Spleen (tissue), 11 donors: ENCODE results near the gene FAM83E. TPM values are rescaled to one million over a fixed set of nuclear protein-coding genes. Genes with fewer than 3 reads are reported as not detected.

Source experiments
- DNase-seq: peaks from one replicate; pipeline ENCODE4 v3.0.0-alpha.2; 2020
- H3K27ac ChIP-seq, 8 donors: fragments of 200-600 bp; sonication (generic) in 7 of 8; 1 replicate in 4 of 8; 2 replicates in 4 of 8; pipeline versions ENCODE4 v1.5.0 to v1.8.0; 2016 to 2021; ENCODE audit warnings: inconsistent platforms in 4 of 8, mild to moderate bottlenecking in 4 of 8, moderate library complexity in 1 of 8
- H3K27me3 ChIP-seq, 7 donors: fragments of 200-600 bp; sonication (generic) in 6 of 7; replicated peaks in 1 of 7; 1 replicate in 4 of 7; 2 replicates in 3 of 7; pipeline versions ENCODE4 v1.5.0 to v1.8.0; 2016 to 2021; ENCODE audit warnings: inconsistent platforms in 3 of 7, mild to moderate bottlenecking in 1 of 7
- H3K36me3 ChIP-seq, 6 donors: fragments of 200-600 bp; sonication (generic) in 5 of 6; 1 replicate in 4 of 6; 2 replicates in 2 of 6; pipeline versions ENCODE4 v1.5.0 to v1.8.0; 2016 to 2021; ENCODE audit warnings: inconsistent platforms in 2 of 6
- H3K4me1 ChIP-seq, 6 donors: fragments of 200-600 bp; sonication (generic) in 5 of 6; 1 replicate in 3 of 6; 2 replicates in 3 of 6; pipeline versions ENCODE4 v1.5.0 to v1.8.0; 2016 to 2021; ENCODE audit warnings: inconsistent platforms in 3 of 6
- H3K4me3 ChIP-seq, 8 donors: fragments of 200-600 bp; sonication (generic) in 7 of 8; 1 replicate in 4 of 8; 2 replicates in 4 of 8; pipeline versions ENCODE4 v1.5.0 to v1.8.0; 2016 to 2021; ENCODE audit warnings: inconsistent platforms in 4 of 8, mild to moderate bottlenecking in 4 of 8, moderate library complexity in 2 of 8
- H3K9me3 ChIP-seq, 8 donors: fragments of 200-600 bp; sonication (generic) in 7 of 8; 1 replicate in 4 of 8; 2 replicates in 4 of 8; pipeline versions ENCODE4 v1.5.0 to v1.8.0; 2016 to 2021; ENCODE audit warnings: inconsistent platforms in 4 of 8
- POLR2A ChIP-seq, 3 donors: fragments of 450-650 bp; IDR thresholded peaks; one replicate each; pipeline ENCODE4 v1.5.1; 2017; ENCODE audit warnings: antibody characterized with exemption in 3 of 3, mild to moderate bottlenecking in 1 of 3
- POLR2AphosphoS5 ChIP-seq, 3 donors: sonication (generic); formaldehyde crosslinking; IDR thresholded peaks; one replicate each; pipeline ENCODE4 v1.5.1; 2017; ENCODE audit warnings: antibody characterized with exemption in 3 of 3
- WGBS, 5 donors: extraction: QIAGEN DNeasy Blood & Tissue Kit in 3 of 5; methylation state at CpG; one replicate each; pipeline versions ENCODE4 v1.1.5 to v1.1.7; 2013 to 2018; 5-methylcytosine and 5-hydroxymethylcytosine counted together
- intact Hi-C: fragments of 100-400 bp; cut with DNase I; formaldehyde crosslinking; loops from one replicate; pipeline ENCODE4 v1.15.0; 2023; ENCODE audit warnings: low total_unique reads
- polyA plus RNA-seq, 3 donors: library from polyadenylated mRNA; stranded (reverse); fragments of 200-250 nt; gene quantifications; one replicate each; pipeline ENCODE4 v1.2.1, GENCODE V29; 2013
- total RNA-seq, 7 donors: library from RNA; depleted of rRNA in 3 of 7; stranded (reverse); fragments of >200 nt in 3 of 7; fragmentation: NEBNext Ultra II Directional in 4 of 7; extraction: Animal tissue kit (Norgen Biotek cat#: 25700) in 4 of 7; gene quantifications; one replicate each; pipeline versions ENCODE4 v1.1.0 to v1.2.1, GENCODE V29; 2016 to 2021
- TF ChIP-seq, protein P1 (sequence below), 11 experiments: fragments of 200-600 bp in 7 of 11; fragments of 450-650 bp in 4 of 11; sonication (generic) in 4 of 11; IDR thresholded peaks in 8 of 11; conservative IDR thresholded peaks in 3 of 11; 1 replicate in 7 of 11; 2 replicates in 4 of 11; pipeline versions ENCODE4 v1.4.0 to v1.8.0; 2016 to 2021; ENCODE audit warnings: antibody characterized with exemption in 11 of 11, inconsistent platforms in 4 of 11, mild to moderate bottlenecking in 1 of 11
- donor health status: healthy with polysubstance abuse.
- donor health status: DM: no; HTN: no; CAD: no; lungs with moderate emphysema.
- donor health status: DM: no; HTN: no; CAD: no.
- donor health status: Bipolar disorder and iron deficiency.
- donor health status: healthy.
- donor health status: DM: no; HTN: no; CAD: no.
- donor health status: DM: yes; HTN: yes; CAD: no.

The FAM83E gene
- total and polyA plus RNA-seq, 10 donors: 0.04 to 2.0 (median 0.46) TPM; not detected in 5

DNA sequence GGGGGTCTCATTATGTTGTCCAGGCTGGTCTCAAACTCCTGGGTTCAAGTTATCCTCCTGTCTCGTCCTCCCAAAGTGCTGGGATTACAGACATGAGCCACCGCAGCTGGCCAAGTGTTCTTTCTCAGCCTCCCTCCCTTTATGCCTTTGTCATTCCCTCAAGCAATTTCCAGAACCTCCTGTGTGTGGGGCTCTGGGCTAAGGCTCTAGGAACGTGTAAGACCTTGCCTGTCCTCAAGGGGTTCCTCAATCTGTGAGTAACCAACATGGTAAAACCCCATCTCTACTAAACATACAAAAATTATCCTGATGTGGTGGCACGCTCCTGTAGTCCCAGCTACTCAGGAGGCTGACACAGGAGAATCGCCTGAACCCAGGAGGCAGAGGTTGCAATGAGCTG, 23.9 kb downstream of the FAM83E start:
- H3K4me3 ChIP-seq: no peak overlapping the region

DNA sequence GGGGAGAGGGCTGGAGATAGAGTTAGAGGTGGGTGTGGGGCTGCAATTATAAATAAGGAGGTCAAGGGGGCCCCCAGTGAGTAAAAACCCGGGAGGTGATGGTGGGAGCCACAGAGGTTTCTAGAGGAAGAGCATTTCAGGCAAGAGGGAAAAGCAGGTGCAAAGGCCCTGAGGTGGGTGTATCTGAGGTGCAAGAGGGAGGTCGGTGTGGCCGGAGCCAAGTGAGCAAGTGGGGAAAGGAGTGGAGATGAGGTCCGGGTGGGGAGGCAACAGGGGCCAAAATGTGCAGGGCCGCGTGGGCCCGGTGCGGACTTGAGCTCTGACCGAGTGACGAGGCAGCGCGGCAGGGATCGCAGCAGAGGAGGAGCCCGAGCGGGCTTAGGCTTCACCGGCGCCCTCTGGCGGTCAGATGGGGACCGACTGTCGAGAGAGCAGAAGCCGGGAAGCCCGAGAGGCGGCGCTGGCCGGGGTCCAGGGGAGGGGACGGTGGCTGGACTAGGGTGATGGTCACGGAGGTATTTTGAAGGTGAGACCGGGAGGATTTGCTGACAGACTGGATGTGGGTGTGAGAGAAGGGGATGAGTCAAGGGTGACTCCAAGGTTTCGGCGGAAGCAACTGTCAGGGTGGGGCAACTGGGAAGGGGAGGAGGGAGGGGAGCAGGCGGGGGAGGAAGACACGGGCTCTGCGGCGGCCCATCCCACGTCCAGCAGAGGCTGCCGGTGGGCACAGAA, 26.0 kb downstream of the FAM83E start:
- Histone ChIP-seq H3K4me1 (peaks cover 0 to 18% (median 15%) of the 10 kb centered on the region in 6 donors), H3K27ac (peak overlapping the region in 2 of 8 donors; percentile 61 to 76), H3K4me3 (peak overlapping the region in 7 of 8 donors; percentile 8 to 68 (median 27)), H3K27me3 (peaks cover 0 to 25% (median 0%) of the 10 kb centered on the region in 7 donors), H3K9me3 (no peaks in the 10 kb centered on the region), H3K36me3 (no peaks in the 10 kb centered on the region)
- intact Hi-C loops: loop anchor here (10.0 kb wide), 1 partner anchor 84 kb away; no protein-coding TSS in a partner anchor
- peak; percentile 98 for DNase-seq
- TF ChIP-seq POLR2AphosphoS5 (IDR thresholded peaks at IDR 0.05): peak; percentile 39 to 77 (median 54)
- TF ChIP-seq, protein P1, sequence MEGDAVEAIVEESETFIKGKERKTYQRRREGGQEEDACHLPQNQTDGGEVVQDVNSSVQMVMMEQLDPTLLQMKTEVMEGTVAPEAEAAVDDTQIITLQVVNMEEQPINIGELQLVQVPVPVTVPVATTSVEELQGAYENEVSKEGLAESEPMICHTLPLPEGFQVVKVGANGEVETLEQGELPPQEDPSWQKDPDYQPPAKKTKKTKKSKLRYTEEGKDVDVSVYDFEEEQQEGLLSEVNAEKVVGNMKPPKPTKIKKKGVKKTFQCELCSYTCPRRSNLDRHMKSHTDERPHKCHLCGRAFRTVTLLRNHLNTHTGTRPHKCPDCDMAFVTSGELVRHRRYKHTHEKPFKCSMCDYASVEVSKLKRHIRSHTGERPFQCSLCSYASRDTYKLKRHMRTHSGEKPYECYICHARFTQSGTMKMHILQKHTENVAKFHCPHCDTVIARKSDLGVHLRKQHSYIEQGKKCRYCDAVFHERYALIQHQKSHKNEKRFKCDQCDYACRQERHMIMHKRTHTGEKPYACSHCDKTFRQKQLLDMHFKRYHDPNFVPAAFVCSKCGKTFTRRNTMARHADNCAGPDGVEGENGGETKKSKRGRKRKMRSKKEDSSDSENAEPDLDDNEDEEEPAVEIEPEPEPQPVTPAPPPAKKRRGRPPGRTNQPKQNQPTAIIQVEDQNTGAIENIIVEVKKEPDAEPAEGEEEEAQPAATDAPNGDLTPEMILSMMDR (IDR thresholded peaks at IDR 0.05 in 8 of 11, conservative IDR thresholded peaks at IDR 0.05 in 3 of 11): peak; percentile 86 to 96 (median 94)
- no peak for TF ChIP-seq POLR2A (IDR thresholded peaks at IDR 0.05)
- WGBS, 5 donors: 4 to 6% (median 4%) methylated on average over 33 to 36 of the region's 36 CpGs

More for the DNA sequence above, 23.9 kb downstream of the FAM83E start:
- Histone ChIP-seq H3K27ac (no peak overlapping the region), H3K36me3 (no peaks in the 10 kb centered on the region), H3K27me3 (peaks cover 0 to 20% (median 0%) of the 10 kb centered on the region in 7 donors), H3K4me1 (peaks cover 0 to 12% (median 11%) of the 10 kb centered on the region in 6 donors), H3K9me3 (no peaks in the 10 kb centered on the region)
- intact Hi-C loops: no loop called here
- 75 to 87% (median 78%) methylated on average over 5 of the region's 5 CpGs for WGBS, 5 donors
- DNase-seq: no peak
- TF ChIP-seq, protein P1 (IDR thresholded peaks at IDR 0.05 in 8 of 11, conservative IDR thresholded peaks at IDR 0.05 in 3 of 11): no peak
- TF ChIP-seq POLR2AphosphoS5 (IDR thresholded peaks at IDR 0.05) (no peak), POLR2A (IDR thresholded peaks at IDR 0.05) (no peak)

DNA sequence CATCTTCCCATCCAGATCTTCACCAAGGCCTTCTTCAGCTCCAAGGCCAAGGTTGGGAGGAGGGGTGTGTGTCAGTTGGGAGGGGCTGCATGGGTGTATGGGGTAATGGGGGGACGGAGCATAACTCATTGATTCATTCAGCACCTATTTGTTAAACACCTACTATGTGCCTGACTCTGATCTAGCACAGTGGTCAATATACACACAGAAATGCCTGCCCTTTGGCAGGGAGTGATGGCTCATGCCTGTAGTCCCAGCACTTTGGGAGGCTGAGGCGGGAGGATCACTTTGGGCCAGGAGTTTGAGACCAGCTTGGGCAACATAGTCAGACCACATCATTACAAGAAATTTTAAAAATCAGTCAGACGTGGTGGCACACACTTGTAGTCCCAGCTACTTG, 27.5 kb downstream of the FAM83E start:
- no peak for TF ChIP-seq POLR2A (IDR thresholded peaks at IDR 0.05)
- no peak for TF ChIP-seq POLR2AphosphoS5 (IDR thresholded peaks at IDR 0.05)
- TF ChIP-seq, protein P1 (IDR thresholded peaks at IDR 0.05 in 8 of 11, conservative IDR thresholded peaks at IDR 0.05 in 3 of 11): no peak
- intact Hi-C loops: loop anchor here (10.0 kb wide), 1 partner anchor 83 kb away; no protein-coding TSS in a partner anchor
- 70 to 96% (median 86%) methylated on average over 2 to 3 of the region's 3 CpGs for WGBS, 5 donors
- Histone ChIP-seq H3K9me3 (no peaks in the 10 kb centered on the region), H3K27me3 (peaks cover 0 to 30% (median 0%) of the 10 kb centered on the region in 7 donors), H3K36me3 (no peaks in the 10 kb centered on the region), H3K4me1 (peaks cover 0 to 23% (median 16%) of the 10 kb centered on the region in 6 donors), H3K4me3 (no peak overlapping the region), H3K27ac (no peak overlapping the region)
- DNase-seq: no peak

DNA sequence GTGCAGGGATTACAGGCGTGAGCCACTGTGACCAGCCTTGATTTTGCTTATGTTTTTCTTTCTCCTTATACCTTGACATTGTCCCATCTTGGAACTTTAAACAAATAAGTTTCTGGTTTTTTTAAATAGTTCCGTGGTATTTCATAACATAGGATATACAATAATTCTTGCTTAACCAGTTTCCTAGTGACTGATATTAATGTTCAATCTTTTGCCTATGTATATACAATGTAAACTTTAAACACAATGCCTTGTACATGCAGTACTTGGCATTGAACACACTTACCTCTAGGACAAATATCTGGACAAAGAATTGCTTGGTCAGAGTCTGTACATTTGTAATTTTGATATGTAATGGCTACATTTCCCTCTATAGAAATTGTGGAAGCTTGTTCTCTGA, 32.7 kb downstream of the FAM83E start:
- H3K4me3 ChIP-seq: no peak overlapping the region
- intact Hi-C loops: loop anchor here (5.0 to 10.0 kb wide), 2 partner anchors 77 to 315 kb away; no protein-coding TSS in a partner anchor
- peaks cover 0 to 14% (median 0%) of the 10 kb centered on the region in 7 donors for H3K27me3 ChIP-seq

More for the DNA sequence above, 32.7 kb downstream of the FAM83E start:
- H3K27ac ChIP-seq: no peak overlapping the region
- no peak for TF ChIP-seq POLR2A (IDR thresholded peaks at IDR 0.05)
- no peak for TF ChIP-seq POLR2AphosphoS5 (IDR thresholded peaks at IDR 0.05)
- TF ChIP-seq, protein P1 (IDR thresholded peaks at IDR 0.05 in 8 of 11, conservative IDR thresholded peaks at IDR 0.05 in 3 of 11): no peak
- H3K36me3 ChIP-seq: no peaks in the 10 kb centered on the region
- no peak for DNase-seq
- 61 to 78% (median 67%) methylated on average over 2 of the region's 2 CpGs for WGBS, 5 donors
- H3K4me1 ChIP-seq: peaks cover 0 to 11% (median 5%) of the 10 kb centered on the region in 6 donors
- H3K9me3 ChIP-seq: no peaks in the 10 kb centered on the region
